Stimulated activated naive CD8-positive, alpha-beta T cell treated with anti-CD3 and anti-CD28 coated beads, Interleukin-15, Interleukin-2, amounts not matched to agents 100 U/mL and 50 U/mL, for 24 hours (primary cell): ENCODE results near the gene RAB28.

Experiments used
- ATAC-seq: fragments of 150-1000 bp; cut with Tn5 transposase; one replicate; pipeline ENCODE4 v1.10.0; 2021
- DNase-seq: peaks from one replicate; pipeline ENCODE4 v3.0.0; 2021

RAB28 gene

GRCh38 chr4:13509442-13509841 lies 25.3 kb upstream of the RAB28 start:
- ATAC-seq (no peak), DNase-seq (no peak)

- DNase-seq (no peak), ATAC-seq (no peak)
Observed at GRCh38 chr4:13504374-13504773, 20.2 kb upstream of the RAB28 start.

- ATAC-seq, result no peak
- DNase-seq, result no peak
Observed at GRCh38 chr4:13498469-13498868, 14.3 kb upstream of the RAB28 start.

- ATAC-seq, result no peak
Observed at GRCh38 chr4:13496605-13497004, 12.5 kb upstream of the RAB28 start.

GRCh38 chr4:13495753-13496152 lies 11.6 kb upstream of the RAB28 start:
- ATAC-seq (no peak), DNase-seq (no peak)

More at GRCh38 chr4:13496605-13497004, 12.5 kb upstream of the RAB28 start:
- DNase-seq, result no peak

- DNase-seq (no peak), ATAC-seq (no peak)
Observed at GRCh38 chr4:13493793-13494192, 9.7 kb upstream of the RAB28 start.

GRCh38 chr4:13492747-13493146 lies 8.6 kb upstream of the RAB28 start:
- DNase-seq (no peak), ATAC-seq (no peak)

- DNase-seq, result no peak
- ATAC-seq, result peak; percentile 28
Observed at GRCh38 chr4:13484749-13485221, 645 bp upstream of the RAB28 start.

GRCh38 chr4:13483768-13484121 lies 395 bp downstream of the RAB28 start:
- no peak for DNase-seq

GRCh38 chr4:13483136-13483767 lies 888 bp downstream of the RAB28 start:
- DNase-seq (no peak), ATAC-seq (no peak)

More at GRCh38 chr4:13483768-13484121, 395 bp downstream of the RAB28 start:
- peak; percentile 16 for ATAC-seq

GRCh38 chr4:13481569-13481968 lies 2.6 kb downstream of the RAB28 start:
- DNase-seq (no peak), ATAC-seq (no peak)

GRCh38 chr4:13478707-13479106 lies 5.4 kb downstream of the RAB28 start:
- DNase-seq, result no peak
- no peak for ATAC-seq

GRCh38 chr4:13478131-13478530 lies 6.0 kb downstream of the RAB28 start:
- no peak for DNase-seq
- no peak for ATAC-seq

GRCh38 chr4:13476915-13477314 lies 7.2 kb downstream of the RAB28 start:
- ATAC-seq, result peak; percentile 65

GRCh38 chr4:13476152-13476551 lies 8.0 kb downstream of the RAB28 start:
- DNase-seq, result no peak
- ATAC-seq, result no peak

More at GRCh38 chr4:13476915-13477314, 7.2 kb downstream of the RAB28 start:
- DNase-seq, result no peak

GRCh38 chr4:13471400-13471799 lies 12.7 kb downstream of the RAB28 start:
- ATAC-seq (no peak), DNase-seq (no peak)

- DNase-seq (no peak), ATAC-seq (no peak)
Observed at GRCh38 chr4:13470379-13470778, 13.8 kb downstream of the RAB28 start.

- no peak for DNase-seq
- ATAC-seq, result no peak
Observed at GRCh38 chr4:13464973-13465372, 19.2 kb downstream of the RAB28 start.

GRCh38 chr4:13464543-13464942 lies 19.6 kb downstream of the RAB28 start:
- DNase-seq (no peak), ATAC-seq (no peak)

- DNase-seq, result no peak
- no peak for ATAC-seq
Observed at GRCh38 chr4:13461191-13461905, 22.8 kb downstream of the RAB28 start.

- no peak for ATAC-seq
- no peak for DNase-seq
Observed at GRCh38 chr4:13455411-13455810, 28.7 kb downstream of the RAB28 start.

GRCh38 chr4:13454786-13455185 lies 29.4 kb downstream of the RAB28 start:
- ATAC-seq (no peak), DNase-seq (no peak)

- no peak for DNase-seq
- peak; percentile 43 for ATAC-seq
Observed at GRCh38 chr4:13452927-13453579, 31.1 kb downstream of the RAB28 start.
